ENCODE measurements around the gene EPS8.

EPS8 gene

DNA sequence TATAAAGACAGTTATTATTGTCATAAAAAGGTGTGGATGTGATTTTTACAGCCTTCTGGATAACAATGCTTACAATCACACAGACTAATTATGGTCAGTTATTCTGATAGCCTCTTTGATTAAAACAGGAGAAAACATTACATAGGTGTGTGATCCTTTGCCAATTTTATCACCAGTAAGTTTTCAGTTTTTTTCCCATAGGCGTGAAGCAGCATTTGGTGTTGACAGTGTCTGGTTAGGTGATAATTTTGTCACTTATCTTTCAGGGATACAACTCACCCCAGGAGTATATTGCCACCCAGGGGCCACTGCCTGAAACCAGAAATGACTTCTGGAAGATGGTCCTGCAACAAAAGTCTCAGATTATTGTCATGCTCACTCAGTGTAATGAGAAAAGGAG is 208.8 kb downstream of the EPS8 start:
- no peaks in the 10 kb centered on the region for H3K27me3 ChIP-seq (ENCODE audit: control insufficient read depth, insufficient read depth, low read length)
- H3K4me1 ChIP-seq (ENCODE audit: control insufficient read depth, insufficient read depth, low read length): 0 out of 2 replicates have a peak, but pooled peaks cover 3% of the 10 kb centered on the region
- no peak overlapping the region for H3K4me3 ChIP-seq (ENCODE audit: low read depth, low read length)
- H3K9ac ChIP-seq (ENCODE audit: low read depth, low read length): no peak overlapping the region
- H3K9me3 ChIP-seq (ENCODE audit: control insufficient read depth, insufficient read depth, low read length): 0 out of 2 replicates have a peak, but pooled peaks cover 4% of the 10 kb centered on the region
- no peaks in the 10 kb centered on the region for H3K36me3 ChIP-seq (ENCODE audit: control insufficient read depth, insufficient read depth, low read length)
- no peak overlapping the region for H3K27ac ChIP-seq (ENCODE audit: low read depth, low read length)

DNA sequence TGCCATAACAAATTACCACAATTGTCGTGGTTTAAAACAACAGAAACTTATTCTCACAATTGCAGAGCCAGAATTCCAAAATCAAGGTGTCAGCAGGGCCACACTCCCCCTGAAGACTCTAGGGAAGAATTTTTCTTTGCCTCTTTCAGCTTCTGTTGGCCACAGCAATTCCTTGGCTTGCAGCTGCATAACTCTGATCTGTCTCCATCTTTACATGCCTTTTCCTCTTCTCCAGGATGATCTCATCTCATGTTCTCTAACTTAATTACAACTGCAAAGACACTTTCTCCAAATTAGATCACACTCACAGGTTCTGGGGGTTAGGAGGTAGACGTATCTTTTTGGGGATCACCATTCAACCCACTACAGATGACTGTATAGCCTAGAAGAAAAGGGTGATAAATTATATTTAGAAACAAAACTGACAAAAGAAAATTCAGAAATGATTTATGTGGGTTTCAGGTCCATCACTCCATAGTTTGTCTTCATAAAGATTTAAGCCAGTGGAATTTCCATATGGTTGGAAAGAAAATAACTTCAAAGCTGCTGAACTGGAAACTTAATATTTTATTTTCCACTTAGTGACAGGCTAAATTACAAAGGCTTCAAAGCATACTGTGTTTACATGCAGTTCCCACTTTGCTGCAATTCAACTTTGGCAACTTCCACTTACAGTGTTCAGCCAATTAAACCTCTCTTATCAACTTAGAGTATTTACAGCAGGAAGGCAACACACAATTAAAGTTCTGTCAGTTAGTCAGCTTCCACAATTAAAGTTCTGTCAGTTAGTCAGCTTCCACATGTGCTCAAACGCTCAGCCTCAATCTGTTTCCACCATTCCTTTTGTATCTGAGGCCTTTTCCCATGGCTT is 213.3 kb downstream of the EPS8 start:
- no peak overlapping the region for H3K9ac ChIP-seq (ENCODE audit: low read depth, low read length)
- H3K4me1 ChIP-seq (ENCODE audit: control insufficient read depth, insufficient read depth, low read length): no peaks in the 10 kb centered on the region
- no peak overlapping the region for H3K4me3 ChIP-seq (ENCODE audit: low read depth, low read length)
- no peak overlapping the region for H3K27ac ChIP-seq (ENCODE audit: low read depth, low read length)
- H3K36me3 ChIP-seq (ENCODE audit: control insufficient read depth, insufficient read depth, low read length): no peaks in the 10 kb centered on the region
- H3K9me3 ChIP-seq (ENCODE audit: control insufficient read depth, insufficient read depth, low read length): no peaks in the 10 kb centered on the region
- H3K27me3 ChIP-seq (ENCODE audit: control insufficient read depth, insufficient read depth, low read length): no peaks in the 10 kb centered on the region

DNA sequence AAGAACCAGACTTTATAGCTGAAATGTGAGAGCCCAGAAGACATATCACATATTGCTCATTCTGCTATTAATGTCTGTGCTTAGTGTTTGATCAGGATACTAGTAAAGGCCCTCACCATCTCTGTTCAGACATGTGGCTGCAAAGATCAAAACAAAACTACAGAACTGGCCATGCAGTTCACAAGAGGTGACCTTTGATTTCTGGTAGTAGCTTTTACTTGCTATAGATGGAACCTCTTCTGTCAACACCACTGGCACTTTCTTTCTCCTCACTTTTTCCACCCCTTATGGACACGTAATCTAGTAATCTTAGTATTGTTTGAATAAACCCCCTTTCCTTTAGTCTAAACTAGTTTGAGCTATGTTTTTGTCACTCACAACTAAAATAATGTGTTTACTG is 214.8 kb downstream of the EPS8 start:
- H3K4me3 ChIP-seq (ENCODE audit: low read depth, low read length): no peak overlapping the region
- H3K9me3 ChIP-seq (ENCODE audit: control insufficient read depth, insufficient read depth, low read length): no peaks in the 10 kb centered on the region
- H3K4me1 ChIP-seq (ENCODE audit: control insufficient read depth, insufficient read depth, low read length): no peaks in the 10 kb centered on the region
- no peak overlapping the region for H3K27ac ChIP-seq (ENCODE audit: low read depth, low read length)
- H3K9ac ChIP-seq (ENCODE audit: low read depth, low read length): no peak overlapping the region
- H3K36me3 ChIP-seq (ENCODE audit: control insufficient read depth, insufficient read depth, low read length): no peaks in the 10 kb centered on the region
- H3K27me3 ChIP-seq (ENCODE audit: control insufficient read depth, insufficient read depth, low read length): no peaks in the 10 kb centered on the region
